T-helper 2 cell (primary cell): ENCODE data around the gene IFT172.
A peak's percentile ranks its signal among the peaks of the same experiment; 100 is the strongest.

ENCODE experiments used
- DNase-seq, 5 experiments: peaks; one replicate each; pipeline versions ENCODE4 v3.0.0 to v3.0.0-alpha.2; 2012 to 2022

The IFT172 gene

GRCh38 chr2:27494284-27494943, 4.9 kb upstream of the IFT172 start:
- no peak for DNase-seq

GRCh38 chr2:27493948-27494283, 4.4 kb upstream of the IFT172 start:
- DNase-seq: no peak

- no peak for DNase-seq
These were observed 3.0 kb upstream of the IFT172 start for GRCh38 chr2:27492557-27492956.

- DNase-seq: peak in 2 of 5 experiments; percentile 11 to 17
These were observed 435 bp downstream of the IFT172 start for GRCh38 chr2:27489118-27489497.

- no peak for DNase-seq
These were observed 4.0 kb downstream of the IFT172 start for GRCh38 chr2:27485496-27485895.

DNA sequence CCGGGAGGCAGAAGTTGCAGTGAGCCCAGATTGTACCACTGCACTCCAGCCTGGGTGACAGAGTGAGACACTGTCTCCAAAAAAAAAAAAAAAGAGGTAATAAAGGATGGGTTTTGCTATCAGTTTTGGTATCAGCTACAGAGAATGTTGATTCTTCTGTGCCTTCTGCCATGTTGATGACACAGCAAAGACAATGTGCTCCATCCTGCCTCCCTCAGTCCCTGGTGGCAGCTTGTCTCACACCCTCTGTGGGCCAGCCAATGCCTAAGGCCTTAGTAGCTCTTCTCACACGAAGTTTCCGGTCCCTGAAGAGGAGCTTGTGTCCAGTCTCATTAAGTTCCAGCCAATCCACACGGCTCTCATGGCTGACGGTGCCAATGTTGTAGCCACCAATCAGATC, 17.6 kb downstream of the IFT172 start:
- peak in 1 of 5 experiments; percentile 44 for DNase-seq

GRCh38 chr2:27464443-27464842, 25.1 kb downstream of the IFT172 start:
- DNase-seq: no peak

GRCh38 chr2:27461118-27461517, 28.4 kb downstream of the IFT172 start:
- DNase-seq: no peak

DNA sequence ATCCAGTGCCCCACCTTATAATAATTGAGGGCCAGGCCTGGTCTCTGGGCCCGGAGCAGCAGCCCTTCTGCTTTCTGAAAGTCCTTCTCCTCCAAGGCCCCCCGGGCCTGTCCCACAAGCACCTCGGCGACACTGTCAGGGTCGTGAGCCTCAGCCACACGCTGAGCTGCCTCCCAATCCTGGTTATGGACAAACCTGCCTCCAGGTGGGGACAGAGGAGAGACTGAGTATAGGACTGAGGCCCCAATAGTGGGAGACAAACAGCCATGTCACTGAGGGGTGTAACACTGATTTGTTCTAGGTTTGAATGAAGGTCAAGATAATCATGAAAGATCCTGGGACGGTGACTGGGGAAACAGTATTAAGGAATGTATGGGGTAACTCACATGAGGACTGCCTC, 35.6 kb downstream of the IFT172 start:
- no peak for DNase-seq

GRCh38 chr2:27451095-27451494, 38.4 kb downstream of the IFT172 start:
- DNase-seq: peak in 1 of 5 experiments; percentile 50

- DNase-seq: no peak
These were observed 41.2 kb downstream of the IFT172 start for GRCh38 chr2:27448381-27448780.

GRCh38 chr2:27446057-27446456, 43.5 kb downstream of the IFT172 start:
- DNase-seq: no peak

- no peak for DNase-seq
These were observed 43.9 kb downstream of the IFT172 start for GRCh38 chr2:27445615-27446014.

GRCh38 chr2:27445155-27445554, 44.4 kb downstream of the IFT172 start:
- DNase-seq: no peak

DNA sequence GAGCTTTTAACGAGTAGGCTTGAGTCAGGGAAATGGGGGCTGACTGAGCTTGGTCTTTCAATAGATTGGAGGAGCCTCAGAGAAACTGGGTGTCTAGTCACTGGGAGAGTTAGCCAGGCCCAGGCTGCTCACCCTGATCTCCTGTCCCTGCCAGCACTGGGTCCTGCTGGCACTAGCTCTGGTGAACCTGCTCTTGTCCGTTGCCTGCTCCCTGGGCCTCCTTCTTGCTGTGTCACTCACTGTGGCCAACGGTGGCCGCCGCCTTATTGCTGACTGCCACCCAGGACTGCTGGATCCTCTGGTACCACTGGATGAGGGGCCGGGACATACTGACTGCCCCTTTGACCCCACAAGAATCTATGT, 46.6 kb downstream of the IFT172 start:
- no peak for DNase-seq

DNA sequence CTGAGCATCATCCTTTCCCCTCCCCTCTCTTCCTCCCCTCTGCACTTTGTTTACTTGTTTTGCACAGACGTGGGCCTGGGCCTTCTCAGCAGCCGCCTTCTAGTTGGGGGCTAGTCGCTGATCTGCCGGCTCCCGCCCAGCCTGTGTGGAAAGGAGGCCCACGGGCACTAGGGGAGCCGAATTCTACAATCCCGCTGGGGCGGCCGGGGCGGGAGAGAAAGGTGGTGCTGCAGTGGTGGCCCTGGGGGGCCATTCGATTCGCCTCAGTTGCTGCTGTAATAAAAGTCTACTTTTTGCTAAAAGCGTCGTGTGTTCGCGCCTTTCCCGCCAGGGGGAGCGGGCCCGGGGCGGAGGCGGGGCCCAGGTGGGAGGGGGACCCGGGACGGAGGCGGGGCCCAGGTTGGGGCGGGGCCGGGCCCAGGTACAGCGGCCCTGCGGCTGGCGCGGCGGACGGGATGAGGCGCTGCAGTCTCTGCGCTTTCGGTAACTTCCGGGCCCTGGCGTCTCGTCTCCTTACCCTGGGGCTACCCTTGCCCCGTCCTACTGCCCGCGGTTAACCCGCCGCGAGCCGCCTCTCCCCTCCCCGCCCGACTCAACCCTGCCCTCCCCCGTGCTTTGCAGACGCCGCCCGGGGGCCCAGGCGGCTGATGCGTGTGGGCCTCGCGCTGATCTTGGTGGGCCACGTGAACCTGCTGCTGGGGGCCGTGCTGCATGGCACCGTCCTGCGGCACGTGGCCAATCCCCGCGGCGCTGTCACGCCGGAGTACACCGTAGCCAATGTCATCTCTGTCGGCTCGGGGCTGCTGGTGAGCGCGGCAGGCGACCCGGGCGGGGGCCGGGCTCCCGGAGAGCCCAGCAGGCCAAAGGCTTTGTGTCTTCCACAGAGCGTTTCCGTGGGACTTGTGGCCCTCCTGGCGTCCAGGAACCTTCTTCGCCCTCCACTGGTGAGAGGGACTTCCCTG, 47.3 kb downstream of the IFT172 start, which contains the start of gene KRTCAP3:
TSS of gene KRTCAP3 (plus strand) at position 424 of the 962 bp plus-strand sequence. CDS start at position 456, 32 bp downstream.
- DNase-seq: peak; percentile 18 to 52 (median 32)

DNA sequence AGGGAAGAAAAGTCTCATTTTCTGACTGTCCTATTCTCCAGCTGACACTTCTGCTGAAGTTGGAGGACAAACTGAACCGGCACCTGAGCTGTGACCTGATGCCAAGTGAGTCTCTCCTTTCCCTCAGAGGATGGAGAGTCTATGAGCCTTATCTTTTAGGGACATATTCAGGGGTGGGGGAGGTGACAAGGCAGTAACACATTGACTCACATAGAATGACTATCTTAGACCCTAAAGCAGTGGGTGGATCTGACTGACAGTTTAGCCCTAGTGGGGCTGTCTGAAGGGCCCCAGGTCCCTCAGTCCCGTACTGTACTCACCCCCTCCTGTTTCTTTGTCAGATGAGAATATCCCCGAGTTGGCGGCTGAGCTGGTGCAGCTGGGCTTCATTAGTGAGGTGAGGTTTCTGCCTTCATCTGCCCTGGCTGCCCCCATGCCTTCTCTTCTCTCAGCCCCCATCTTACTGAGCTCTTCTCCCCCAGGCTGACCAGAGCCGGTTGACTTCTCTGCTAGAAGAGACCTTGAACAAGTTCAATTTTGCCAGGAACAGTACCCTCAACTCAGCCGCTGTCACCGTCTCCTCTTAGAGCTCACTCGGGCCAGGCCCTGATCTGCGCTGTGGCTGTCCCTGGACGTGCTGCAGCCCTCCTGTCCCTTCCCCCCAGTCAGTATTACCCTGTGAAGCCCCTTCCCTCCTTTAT, 48.2 kb downstream of the IFT172 start:
- DNase-seq: no peak

DNA sequence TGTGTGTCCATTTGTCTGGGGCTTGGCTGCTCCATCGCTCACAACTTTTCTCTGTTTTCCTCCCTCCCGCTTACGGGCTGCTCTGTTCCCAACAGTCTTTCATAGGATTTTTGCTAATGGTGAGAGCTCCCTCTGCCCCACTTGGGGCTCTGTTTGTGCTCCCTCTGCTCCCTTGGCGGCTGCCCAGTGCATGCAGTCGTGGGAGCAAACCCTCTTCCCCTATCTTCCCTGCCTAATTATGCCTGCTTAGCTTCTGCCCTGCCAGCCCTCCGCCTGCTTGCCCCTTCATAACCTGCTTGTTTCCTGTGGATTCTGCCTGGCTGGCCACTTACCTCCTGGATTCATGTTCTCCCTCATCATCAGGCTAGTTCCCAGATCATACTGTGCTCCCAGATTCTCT, 53.9 kb downstream of the IFT172 start:
- DNase-seq: no peak

DNA sequence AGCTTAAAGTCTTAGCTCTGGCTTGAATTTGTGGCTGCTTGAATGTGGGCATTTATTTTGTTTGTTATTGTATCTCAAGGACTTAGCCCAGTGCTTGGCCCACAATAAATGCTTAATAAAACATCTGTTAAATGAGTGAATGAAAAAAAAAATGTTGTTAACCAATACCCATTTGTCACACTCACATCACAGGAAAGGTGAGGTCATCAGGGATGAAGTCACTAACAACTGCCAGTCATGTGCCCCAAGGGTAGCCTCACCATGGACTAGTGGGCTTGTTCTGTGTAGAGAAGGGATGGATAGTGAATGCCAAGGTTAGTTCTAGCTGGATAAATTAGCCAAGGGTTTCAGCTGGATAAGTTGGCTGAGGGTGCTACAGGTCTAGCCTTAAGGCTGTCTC, 58.1 kb downstream of the IFT172 start:
- DNase-seq: peak in 1 of 5 experiments; percentile 48

GRCh38 chr2:27428978-27429541, 60.5 kb downstream of the IFT172 start:
- DNase-seq: peak; percentile 39 to 88 (median 56)

- peak; percentile 78 to 94 (median 86) for DNase-seq
These were observed 61.1 kb downstream of the IFT172 start, which contains the start of gene NRBP1 for GRCh38 chr2:27428213-27428977. Gene NRBP1, plus strand, starts transcription at chr2:27428631. Its CDS starts 4,643 bp downstream, at chr2:27433274.

GRCh38 chr2:27427863-27428212, 61.7 kb downstream of the IFT172 start:
- no peak for DNase-seq
